Measurements from ENCODE around the gene FEM1A. TPM values are rescaled to one million over a fixed set of nuclear protein-coding genes. Genes with fewer than 3 reads are reported as not detected.

The FEM1A gene
- total and polyA plus RNA-seq, 9 of the 15 experiments (the other 6 are each of a cell fraction or from before 2014, with no cell fraction given), result 0.08 to 19.0 (median 6.8) TPM

DNA sequence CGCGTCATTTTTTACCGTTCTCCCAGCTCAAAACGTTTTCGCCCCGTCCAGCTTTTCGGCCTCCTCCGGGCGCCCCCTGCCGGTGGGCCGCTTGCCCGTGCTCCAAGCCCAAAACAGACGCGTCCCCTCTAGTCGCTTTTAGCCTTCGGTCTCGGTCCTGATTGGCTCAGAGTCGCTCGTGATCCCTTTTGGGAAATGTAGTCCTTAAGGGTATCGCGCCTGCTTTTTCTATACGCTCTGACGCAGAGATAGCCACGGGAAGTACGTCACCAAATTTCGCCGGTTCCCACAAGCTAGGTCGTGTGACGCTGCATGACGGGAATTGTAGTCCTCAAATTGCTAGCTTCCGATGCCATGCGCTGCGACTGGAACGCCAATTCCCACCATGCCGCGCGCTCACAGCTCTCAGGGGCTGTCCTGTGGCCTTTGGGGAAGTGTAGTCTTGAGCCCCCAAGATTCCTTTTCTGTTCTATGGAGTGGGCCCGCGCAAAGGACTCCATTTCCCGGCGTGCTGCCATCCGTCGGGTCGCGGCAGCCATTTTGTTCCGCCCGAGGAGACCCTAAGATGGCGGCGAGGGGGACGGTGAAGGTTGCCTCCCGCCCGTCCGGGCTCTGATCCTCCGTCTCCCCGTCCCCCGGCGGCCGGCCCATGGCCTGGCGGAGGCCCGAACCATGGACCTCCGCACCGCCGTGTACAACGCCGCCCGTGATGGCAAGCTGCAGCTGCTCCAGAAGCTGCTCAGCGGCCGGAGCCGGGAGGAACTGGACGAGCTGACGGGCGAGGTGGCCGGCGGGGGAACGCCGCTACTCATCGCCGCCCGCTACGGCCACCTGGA lies at the start of gene FEM1A (continued):
- TF ChIP-seq FIP1L1 (IDR thresholded peaks at IDR 0.05; ENCODE audit: low read depth, low read length, poor library complexity, severe bottlenecking), result no peak
- TF ChIP-seq NR3C1 (CRISPR knock-in tag; IDR thresholded peaks at IDR 0.05), result no peak
- peak; percentile 74; the same call in 1 of the 2 replicates for TF ChIP-seq TCFL5 (CRISPR knock-in tag; conservative IDR thresholded peaks at IDR 0.05)
- TF ChIP-seq ZNF586 (CRISPR knock-in tag; conservative IDR thresholded peaks at IDR 0.05), result no peak
- TF ChIP-seq ETV6 (IDR thresholded peaks at IDR 0.05; ENCODE audit: borderline replicate concordance in 1 of 2, low read depth in 2 of 2, low read length in 1 of 2), result no peak
- no peak for TF ChIP-seq ETV6 (CRISPR knock-in tag; IDR thresholded peaks at IDR 0.05; ENCODE audit: borderline replicate concordance)
- 0 out of 2 replicates have a peak, but pooled peaks have one; percentile 53 for TF ChIP-seq OTX1 (CRISPR knock-in tag; IDR thresholded peaks at IDR 0.05)
- TF ChIP-seq NR1H2 (CRISPR knock-in tag; IDR thresholded peaks at IDR 0.05), result no peak
- peak; percentile 98 for TF ChIP-seq SIX5 (IDR thresholded peaks at IDR 0.05; ENCODE audit: borderline replicate concordance in 1 of 2, insufficient read depth in 1 of 2, low read depth in 1 of 2, low read length in 2 of 2)
- TF ChIP-seq, protein P1, sequence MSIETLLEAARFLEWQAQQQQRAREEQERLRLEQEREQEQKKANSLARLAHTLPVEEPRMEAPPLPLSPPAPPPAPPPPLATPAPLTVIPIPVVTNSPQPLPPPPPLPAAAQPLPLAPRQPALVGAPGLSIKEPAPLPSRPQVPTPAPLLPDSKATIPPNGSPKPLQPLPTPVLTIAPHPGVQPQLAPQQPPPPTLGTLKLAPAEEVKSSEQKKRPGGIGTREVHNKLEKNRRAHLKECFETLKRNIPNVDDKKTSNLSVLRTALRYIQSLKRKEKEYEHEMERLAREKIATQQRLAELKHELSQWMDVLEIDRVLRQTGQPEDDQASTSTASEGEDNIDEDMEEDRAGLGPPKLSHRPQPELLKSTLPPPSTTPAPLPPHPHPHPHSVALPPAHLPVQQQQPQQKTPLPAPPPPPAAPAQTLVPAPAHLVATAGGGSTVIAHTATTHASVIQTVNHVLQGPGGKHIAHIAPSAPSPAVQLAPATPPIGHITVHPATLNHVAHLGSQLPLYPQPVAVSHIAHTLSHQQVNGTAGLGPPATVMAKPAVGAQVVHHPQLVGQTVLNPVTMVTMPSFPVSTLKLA (conservative IDR thresholded peaks at IDR 0.05), result peak; percentile 91 to 94
- peak; percentile 90; the same call in 1 of the 2 replicates for TF ChIP-seq MTA3 (IDR thresholded peaks at IDR 0.05; ENCODE audit: borderline replicate concordance)
- TF ChIP-seq ZNF41 (CRISPR knock-in tag; conservative IDR thresholded peaks at IDR 0.05), result peak; percentile 85
- TF ChIP-seq, protein P2, sequence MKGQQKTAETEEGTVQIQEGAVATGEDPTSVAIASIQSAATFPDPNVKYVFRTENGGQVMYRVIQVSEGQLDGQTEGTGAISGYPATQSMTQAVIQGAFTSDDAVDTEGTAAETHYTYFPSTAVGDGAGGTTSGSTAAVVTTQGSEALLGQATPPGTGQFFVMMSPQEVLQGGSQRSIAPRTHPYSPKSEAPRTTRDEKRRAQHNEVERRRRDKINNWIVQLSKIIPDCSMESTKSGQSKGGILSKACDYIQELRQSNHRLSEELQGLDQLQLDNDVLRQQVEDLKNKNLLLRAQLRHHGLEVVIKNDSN (CRISPR knock-in tag; IDR thresholded peaks at IDR 0.05), result peak; percentile 91
- TF ChIP-seq, protein P3, sequence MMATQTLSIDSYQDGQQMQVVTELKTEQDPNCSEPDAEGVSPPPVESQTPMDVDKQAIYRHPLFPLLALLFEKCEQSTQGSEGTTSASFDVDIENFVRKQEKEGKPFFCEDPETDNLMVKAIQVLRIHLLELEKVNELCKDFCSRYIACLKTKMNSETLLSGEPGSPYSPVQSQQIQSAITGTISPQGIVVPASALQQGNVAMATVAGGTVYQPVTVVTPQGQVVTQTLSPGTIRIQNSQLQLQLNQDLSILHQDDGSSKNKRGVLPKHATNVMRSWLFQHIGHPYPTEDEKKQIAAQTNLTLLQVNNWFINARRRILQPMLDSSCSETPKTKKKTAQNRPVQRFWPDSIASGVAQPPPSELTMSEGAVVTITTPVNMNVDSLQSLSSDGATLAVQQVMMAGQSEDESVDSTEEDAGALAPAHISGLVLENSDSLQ (IDR thresholded peaks at IDR 0.05), result peak; percentile 57
- TF ChIP-seq, protein P4, sequence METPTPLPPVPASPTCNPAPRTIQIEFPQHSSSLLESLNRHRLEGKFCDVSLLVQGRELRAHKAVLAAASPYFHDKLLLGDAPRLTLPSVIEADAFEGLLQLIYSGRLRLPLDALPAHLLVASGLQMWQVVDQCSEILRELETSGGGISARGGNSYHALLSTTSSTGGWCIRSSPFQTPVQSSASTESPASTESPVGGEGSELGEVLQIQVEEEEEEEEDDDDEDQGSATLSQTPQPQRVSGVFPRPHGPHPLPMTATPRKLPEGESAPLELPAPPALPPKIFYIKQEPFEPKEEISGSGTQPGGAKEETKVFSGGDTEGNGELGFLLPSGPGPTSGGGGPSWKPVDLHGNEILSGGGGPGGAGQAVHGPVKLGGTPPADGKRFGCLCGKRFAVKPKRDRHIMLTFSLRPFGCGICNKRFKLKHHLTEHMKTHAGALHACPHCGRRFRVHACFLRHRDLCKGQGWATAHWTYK (CRISPR knock-in tag; IDR thresholded peaks at IDR 0.05), result peak; percentile 91
- TF ChIP-seq, protein P5, sequence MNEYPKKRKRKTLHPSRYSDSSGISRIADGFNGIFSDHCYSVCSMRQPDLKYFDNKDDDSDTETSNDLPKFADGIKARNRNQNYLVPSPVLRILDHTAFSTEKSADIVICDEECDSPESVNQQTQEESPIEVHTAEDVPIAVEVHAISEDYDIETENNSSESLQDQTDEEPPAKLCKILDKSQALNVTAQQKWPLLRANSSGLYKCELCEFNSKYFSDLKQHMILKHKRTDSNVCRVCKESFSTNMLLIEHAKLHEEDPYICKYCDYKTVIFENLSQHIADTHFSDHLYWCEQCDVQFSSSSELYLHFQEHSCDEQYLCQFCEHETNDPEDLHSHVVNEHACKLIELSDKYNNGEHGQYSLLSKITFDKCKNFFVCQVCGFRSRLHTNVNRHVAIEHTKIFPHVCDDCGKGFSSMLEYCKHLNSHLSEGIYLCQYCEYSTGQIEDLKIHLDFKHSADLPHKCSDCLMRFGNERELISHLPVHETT (CRISPR knock-in tag; conservative IDR thresholded peaks at IDR 0.05 in 1 of 2, IDR thresholded peaks at IDR 0.05 in 1 of 2), result peak in 1 of 2 experiments; percentile 96; a peak in 2 of 4 replicates
- peak; percentile 98 for TF ChIP-seq BACH1 (tag; IDR thresholded peaks at IDR 0.05)
- TF ChIP-seq LCOR (CRISPR knock-in tag; IDR thresholded peaks at IDR 0.05), result peak; percentile 96
- peak; percentile 90 for TF ChIP-seq KHSRP (IDR thresholded peaks at IDR 0.05)
- peak; percentile 99 for TF ChIP-seq CREB1 (IDR thresholded peaks at IDR 0.05)
- TF ChIP-seq CREB1 (CRISPR knock-in tag; IDR thresholded peaks at IDR 0.05), result peak; percentile 99
